ENCODE results near the gene SYNPO.

The SYNPO gene

GRCh38 chr5:150672884-150673275 is 32.4 kb downstream of the SYNPO start:
- Histone ChIP-seq H3K27me3 (peaks cover 28% of the 10 kb centered on the region), H3K36me3 (no peaks in the 10 kb centered on the region), H3K27ac (no peak overlapping the region), H3K9me3 (no peaks in the 10 kb centered on the region), H3K9ac (peak overlapping the region; percentile 70; the same call in 1 of the 2 replicates), H3K4me2 (peak overlapping the region; percentile 98), H3K4me3 (peak overlapping the region; percentile 70), H4K20me1 (no peaks in the 10 kb centered on the region), H3K4me1 (peaks cover 30% of the 10 kb centered on the region)
- no peak for TF ChIP-seq Cebpa-rat (IDR thresholded peaks at IDR 0.05)

- TF ChIP-seq Cebpa-rat (IDR thresholded peaks at IDR 0.05): no peak
- H3K9me3 ChIP-seq: no peaks in the 10 kb centered on the region
- H3K4me2 ChIP-seq: no peak overlapping the region
- H3K4me3 ChIP-seq: no peak overlapping the region
- peaks cover 30% of the 10 kb centered on the region for H3K4me1 ChIP-seq
- H3K36me3 ChIP-seq: peaks cover 9% of the 10 kb centered on the region; the same call in 1 of the 2 replicates
- no peaks in the 10 kb centered on the region for H4K20me1 ChIP-seq
- no peak overlapping the region for H3K9ac ChIP-seq
- no peak overlapping the region for H3K27ac ChIP-seq
- peaks cover 28% of the 10 kb centered on the region for H3K27me3 ChIP-seq
Observed at GRCh38 chr5:150674341-150674821, 33.9 kb downstream of the SYNPO start.

- Histone ChIP-seq H3K4me1 (peaks cover 30% of the 10 kb centered on the region), H3K36me3 (peaks cover 9% of the 10 kb centered on the region; the same call in 1 of the 2 replicates)
- TF ChIP-seq Cebpa-rat (IDR thresholded peaks at IDR 0.05): no peak
Observed at GRCh38 chr5:150675069-150675468, 34.6 kb downstream of the SYNPO start.

GRCh38 chr5:150676578-150676977 is 36.1 kb downstream of the SYNPO start:
- Histone ChIP-seq H4K20me1 (no peaks in the 10 kb centered on the region), H3K4me1 (peaks cover 25% of the 10 kb centered on the region), H3K9ac (no peak overlapping the region), H3K36me3 (peaks cover 9% of the 10 kb centered on the region; the same call in 1 of the 2 replicates), H3K4me3 (no peak overlapping the region), H3K27me3 (peaks cover 10% of the 10 kb centered on the region), H3K9me3 (no peaks in the 10 kb centered on the region), H3K27ac (no peak overlapping the region), H3K4me2 (no peak overlapping the region)
- no peak for TF ChIP-seq Cebpa-rat (IDR thresholded peaks at IDR 0.05)

More at GRCh38 chr5:150675069-150675468, 34.6 kb downstream of the SYNPO start:
- Histone ChIP-seq H3K27ac (no peak overlapping the region), H4K20me1 (no peaks in the 10 kb centered on the region), H3K9ac (no peak overlapping the region), H3K27me3 (peaks cover 25% of the 10 kb centered on the region), H3K9me3 (no peaks in the 10 kb centered on the region), H3K4me3 (no peak overlapping the region), H3K4me2 (no peak overlapping the region)

- Histone ChIP-seq H3K36me3 (peaks cover 59% of the 10 kb centered on the region), H3K9ac (no peak overlapping the region), H3K27me3 (no peaks in the 10 kb centered on the region), H3K4me1 (no peaks in the 10 kb centered on the region), H3K9me3 (no peaks in the 10 kb centered on the region), H3K4me2 (no peak overlapping the region), H3K4me3 (no peak overlapping the region), H3K27ac (no peak overlapping the region), H4K20me1 (no peaks in the 10 kb centered on the region)
- TF ChIP-seq Cebpa-rat (IDR thresholded peaks at IDR 0.05): no peak
Observed at GRCh38 chr5:150689120-150689519, 48.7 kb downstream of the SYNPO start.

- Histone ChIP-seq H3K27ac (no peak overlapping the region), H3K9me3 (no peaks in the 10 kb centered on the region), H3K4me1 (no peaks in the 10 kb centered on the region), H4K20me1 (no peaks in the 10 kb centered on the region), H3K9ac (no peak overlapping the region), H3K36me3 (peaks cover 76% of the 10 kb centered on the region), H3K4me3 (no peak overlapping the region), H3K27me3 (no peaks in the 10 kb centered on the region), H3K4me2 (no peak overlapping the region)
- TF ChIP-seq Cebpa-rat (IDR thresholded peaks at IDR 0.05): no peak
Observed at GRCh38 chr5:150690760-150691159, 50.3 kb downstream of the SYNPO start.

GRCh38 chr5:150692276-150692675 is 51.8 kb downstream of the SYNPO start:
- no peak for TF ChIP-seq Cebpa-rat (IDR thresholded peaks at IDR 0.05)
- H3K36me3 ChIP-seq: peaks cover 89% of the 10 kb centered on the region

GRCh38 chr5:150694612-150695011 is 54.2 kb downstream of the SYNPO start:
- H4K20me1 ChIP-seq: peaks cover 12% of the 10 kb centered on the region
- H3K27me3 ChIP-seq: no peaks in the 10 kb centered on the region
- H3K4me1 ChIP-seq: peaks cover 9% of the 10 kb centered on the region
- H3K27ac ChIP-seq: no peak overlapping the region
- no peak for TF ChIP-seq Cebpa-rat (IDR thresholded peaks at IDR 0.05)
- H3K36me3 ChIP-seq: peaks cover 92% of the 10 kb centered on the region
- no peak overlapping the region for H3K4me2 ChIP-seq
- H3K9me3 ChIP-seq: no peaks in the 10 kb centered on the region
- H3K4me3 ChIP-seq: no peak overlapping the region
- H3K9ac ChIP-seq: no peak overlapping the region

More at GRCh38 chr5:150692276-150692675, 51.8 kb downstream of the SYNPO start:
- no peaks in the 10 kb centered on the region for H3K27me3 ChIP-seq
- no peaks in the 10 kb centered on the region for H3K9me3 ChIP-seq
- H3K4me3 ChIP-seq: no peak overlapping the region
- no peak overlapping the region for H3K27ac ChIP-seq
- no peak overlapping the region for H3K4me2 ChIP-seq
- no peak overlapping the region for H3K9ac ChIP-seq
- H3K4me1 ChIP-seq: no peaks in the 10 kb centered on the region
- H4K20me1 ChIP-seq: no peaks in the 10 kb centered on the region

- H3K4me1 ChIP-seq: peaks cover 21% of the 10 kb centered on the region
- no peaks in the 10 kb centered on the region for H3K27me3 ChIP-seq
- peak overlapping the region; percentile 98 for H3K4me3 ChIP-seq
- H3K9me3 ChIP-seq: no peaks in the 10 kb centered on the region
- peak overlapping the region; percentile 98 for H3K27ac ChIP-seq
- H3K9ac ChIP-seq: peak overlapping the region; percentile 98
- TF ChIP-seq Cebpa-rat (IDR thresholded peaks at IDR 0.05): no peak
- H3K4me2 ChIP-seq: peak overlapping the region; percentile 98
- H3K36me3 ChIP-seq: peaks cover 38% of the 10 kb centered on the region
- H4K20me1 ChIP-seq: peaks cover 19% of the 10 kb centered on the region
Observed at GRCh38 chr5:150700246-150700593, 59.8 kb downstream of the SYNPO start.

GRCh38 chr5:150700594-150701377 is 60.3 kb downstream of the SYNPO start, which contains the start of gene RBM22:
Gene RBM22 (minus strand): TSS chr5:150701062. CDS start chr5:150700985, 77 bp downstream.
- H3K4me3 ChIP-seq: peak within 1 kb of the TSS; percentile 98
- H3K4me1 ChIP-seq: peaks cover 21% of the 10 kb centered on the region
- H3K9ac ChIP-seq: peak within 1 kb of the TSS; percentile 98
- peaks cover 19% of the 10 kb centered on the region for H4K20me1 ChIP-seq
- peaks cover 32% of the 10 kb centered on the region for H3K36me3 ChIP-seq
- H3K4me2 ChIP-seq: peak within 1 kb of the TSS; percentile 98
- no peaks in the 10 kb centered on the region for H3K27me3 ChIP-seq
- no peaks in the 10 kb centered on the region for H3K9me3 ChIP-seq
- peak within 1 kb of the TSS; percentile 98 for H3K27ac ChIP-seq
- no peak for TF ChIP-seq Cebpa-rat (IDR thresholded peaks at IDR 0.05)
